Hepatic stellate cell (primary cell): ENCODE data around the gene DGKD.
A peak's percentile ranks its signal among the peaks of the same experiment; 100 is the strongest.

Experiments used
- DNase-seq: peaks from one replicate; pipeline ENCODE4 v3.0.0; 2011; ENCODE audit warnings: low spot score

The DGKD gene

GRCh38 chr2:233338812-233339368 lies 15.4 kb upstream of the DGKD start:
- no peak for DNase-seq

DNA sequence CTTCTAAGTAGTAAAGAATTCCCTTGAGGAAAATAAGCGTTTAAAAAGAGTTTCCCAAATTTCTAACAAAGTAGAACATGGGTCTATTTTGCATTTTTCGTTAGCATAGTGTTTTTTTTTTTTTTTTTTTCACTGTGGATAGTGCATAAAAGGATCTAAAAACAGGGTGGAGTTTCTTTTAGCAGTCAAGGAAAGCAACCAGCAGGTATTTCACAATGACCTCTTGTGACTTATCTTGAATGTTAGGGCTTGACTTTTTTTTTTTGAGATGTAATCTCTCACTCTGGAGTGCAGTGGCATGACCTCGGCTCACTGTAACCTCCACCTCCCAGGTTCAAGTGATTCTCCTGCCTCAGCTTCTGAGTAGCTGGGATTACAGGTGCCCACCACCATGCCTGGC lies 14.9 kb upstream of the DGKD start:
- DNase-seq = no peak

DNA sequence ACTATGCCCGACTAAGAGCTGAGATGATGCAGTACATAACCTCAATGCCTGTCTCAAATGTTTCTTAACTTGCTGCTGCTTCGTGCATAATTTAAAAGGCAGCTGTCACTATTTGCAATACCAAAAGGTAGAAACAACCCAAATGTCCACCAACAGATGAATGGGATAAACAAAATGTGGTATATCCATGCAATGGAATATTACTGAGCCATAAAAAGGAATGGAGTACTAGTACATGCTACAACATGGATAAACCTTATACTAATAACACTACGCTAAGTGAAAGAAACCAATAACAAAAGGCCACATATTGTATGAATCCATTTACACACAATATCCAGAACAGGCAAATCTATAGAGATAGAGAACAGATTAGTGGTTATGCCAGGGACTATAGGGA lies 13.0 kb upstream of the DGKD start:
- no peak for DNase-seq

DNA sequence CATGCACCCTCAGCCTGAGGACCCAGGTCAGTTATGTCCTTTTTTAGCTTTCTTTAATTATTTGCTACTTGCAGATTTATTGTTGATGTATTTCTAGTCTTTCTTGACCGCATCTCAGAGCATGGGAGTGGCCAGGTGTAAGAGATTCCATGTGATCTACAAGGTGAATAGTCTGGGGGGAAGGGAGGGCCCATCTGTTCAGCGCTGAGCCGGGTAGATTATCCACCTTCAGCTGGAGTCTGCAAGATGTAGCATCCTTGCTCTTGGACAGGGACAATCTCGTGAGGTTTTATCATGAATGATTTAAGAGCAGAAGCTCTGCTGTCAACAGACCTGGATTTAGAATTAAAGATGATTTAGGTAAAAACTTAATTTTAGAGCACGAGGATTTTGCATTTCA lies 12.0 kb upstream of the DGKD start:
- no peak for DNase-seq

- no peak for DNase-seq
Measured at GRCh38 chr2:233343171-233343705, 11.1 kb upstream of the DGKD start.

- no peak for DNase-seq
Measured at GRCh38 chr2:233346376-233346775, 7.9 kb upstream of the DGKD start.

DNA sequence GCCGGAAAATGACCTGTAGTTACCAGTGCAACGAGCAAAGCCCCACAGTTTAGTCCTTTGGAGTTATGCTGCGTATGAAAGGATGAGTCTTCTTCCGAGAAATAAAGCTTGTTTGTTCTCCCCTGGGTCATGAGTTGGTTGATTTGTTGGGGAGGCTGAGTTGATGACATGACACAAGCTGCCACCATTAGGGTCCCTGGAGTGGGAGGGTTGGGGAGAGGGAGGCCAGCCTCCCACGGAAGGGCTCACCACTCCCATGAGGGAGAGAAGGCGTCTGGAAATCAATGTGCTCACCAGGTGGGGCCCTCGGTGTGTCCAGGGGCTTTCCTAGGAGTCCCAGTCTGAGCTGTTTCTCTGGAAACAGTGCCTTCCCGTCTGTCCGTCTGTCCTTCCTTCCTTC lies 7.4 kb upstream of the DGKD start:
- DNase-seq = no peak

DNA sequence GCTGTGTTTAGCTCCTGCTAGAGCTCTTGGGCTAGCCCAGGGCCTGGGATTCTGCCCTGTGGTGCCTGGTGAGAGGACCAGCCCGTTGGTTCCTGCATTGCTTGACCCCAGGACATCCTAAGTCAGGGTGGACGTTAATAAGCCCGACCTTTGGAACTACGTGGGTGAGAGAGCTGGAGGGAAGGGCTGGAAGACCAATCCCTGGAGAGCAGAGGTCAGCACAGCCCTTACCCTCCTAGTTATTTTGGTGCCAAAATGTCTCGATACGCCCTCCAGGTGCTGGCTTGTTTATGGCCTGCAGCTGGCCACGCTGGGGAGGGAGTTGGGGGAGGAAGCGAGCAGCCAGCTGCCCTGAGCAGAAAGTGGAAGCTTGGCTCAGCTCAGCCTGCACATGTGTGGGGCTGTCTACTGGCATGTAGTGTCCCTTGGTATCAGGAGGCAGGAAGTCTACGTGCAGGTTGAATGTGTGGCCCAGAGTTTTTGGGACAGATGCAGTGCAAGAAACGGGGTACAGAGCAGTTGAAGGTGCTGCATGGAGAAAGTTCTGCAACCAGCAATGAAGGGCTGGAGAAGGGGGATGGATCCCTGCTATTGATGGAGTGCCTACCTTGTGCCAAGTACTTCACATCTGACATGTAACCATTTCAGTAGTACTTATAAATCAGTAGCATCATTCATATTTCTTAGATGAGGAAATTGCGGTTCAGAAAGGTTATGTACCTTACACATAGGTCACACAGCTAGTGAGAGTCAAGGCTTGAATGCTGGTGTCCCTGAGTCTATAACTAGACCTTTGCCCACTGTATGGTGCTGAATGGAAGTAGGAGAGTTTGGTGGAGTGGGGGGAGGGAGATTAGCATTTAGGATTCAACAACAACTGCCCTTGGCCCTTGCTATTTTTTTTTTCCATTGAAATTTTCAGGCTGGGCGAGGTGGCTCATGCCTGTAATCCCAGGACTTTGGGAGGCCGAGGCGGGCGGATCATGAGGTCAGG lies 5.0 kb upstream of the DGKD start:
- DNase-seq = no peak

DNA sequence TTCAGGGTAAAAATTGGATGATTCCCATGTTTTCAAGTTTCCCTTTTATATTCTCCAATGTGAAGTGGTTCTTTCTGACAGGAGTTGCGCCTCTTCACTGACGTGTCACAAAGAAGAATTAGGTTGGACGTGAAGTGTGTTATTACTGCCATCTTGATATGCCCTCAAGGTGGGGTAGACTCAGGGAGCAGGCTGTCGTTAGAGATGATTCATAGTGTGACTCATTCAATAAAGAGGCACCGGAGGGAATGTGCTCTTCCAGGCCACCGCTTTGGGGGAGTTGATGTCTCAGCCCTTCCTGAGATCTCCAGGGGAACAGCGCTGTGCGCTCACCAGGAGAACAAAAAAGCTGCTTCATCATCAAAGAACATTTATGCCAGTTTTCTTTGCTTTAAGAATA lies 3.6 kb upstream of the DGKD start:
- peak; percentile 94 for DNase-seq

GRCh38 chr2:233351423-233351822 lies 2.9 kb upstream of the DGKD start:
- DNase-seq = no peak

- no peak for DNase-seq
Measured at GRCh38 chr2:233352141-233352842, 2.0 kb upstream of the DGKD start.

DNA sequence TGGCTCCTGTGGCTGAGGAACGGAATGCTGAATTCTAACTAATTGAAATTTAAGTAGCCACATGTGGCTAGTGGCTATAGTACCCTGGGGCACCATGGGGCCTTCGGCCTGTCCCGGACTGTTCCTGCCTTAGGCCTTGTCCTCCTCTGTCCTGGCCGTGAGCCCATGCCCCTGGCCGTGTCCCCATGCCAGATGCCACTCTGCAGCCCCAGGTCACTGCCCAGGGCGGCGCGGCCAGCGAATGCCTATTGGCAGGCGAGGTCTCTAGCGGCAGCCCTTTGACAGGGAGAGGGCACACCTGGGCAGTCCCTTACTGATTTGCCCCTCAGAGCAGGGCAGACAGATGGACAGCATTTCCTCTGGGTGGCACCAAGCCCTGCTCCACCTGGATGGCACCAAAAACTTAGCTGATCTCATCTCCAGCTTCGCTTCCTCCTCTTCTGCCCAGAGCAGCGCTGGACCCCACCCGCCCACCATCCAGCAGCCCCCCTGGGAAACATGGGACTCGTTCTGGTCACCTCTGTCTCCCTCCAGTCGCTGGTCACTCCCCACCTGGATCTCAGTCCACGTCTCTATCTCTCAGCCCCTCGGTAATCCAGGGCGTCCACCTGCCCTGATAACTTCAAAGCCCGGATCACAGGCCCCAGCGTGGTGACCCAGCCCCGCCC lies 1.1 kb upstream of the DGKD start:
- DNase-seq = no peak

DNA sequence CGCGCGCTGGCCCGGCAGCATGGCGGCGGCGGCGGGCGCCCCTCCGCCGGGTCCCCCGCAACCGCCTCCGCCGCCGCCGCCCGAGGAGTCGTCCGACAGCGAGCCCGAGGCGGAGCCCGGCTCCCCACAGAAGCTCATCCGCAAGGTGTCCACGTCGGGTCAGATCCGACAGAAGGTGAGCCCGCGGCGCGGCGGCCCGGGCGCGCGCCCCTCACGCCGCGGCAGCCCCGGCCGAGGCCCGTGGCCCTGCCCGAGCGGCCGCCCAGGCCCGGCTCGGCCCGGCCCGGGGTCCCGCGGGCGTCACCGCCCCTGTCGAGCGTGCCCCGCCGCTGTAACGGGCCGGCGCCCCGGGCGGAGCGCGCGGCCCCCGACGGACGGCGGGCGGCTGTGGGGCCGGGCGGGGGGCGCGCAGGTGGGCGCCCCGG lies 218 bp downstream of the DGKD start:
- DNase-seq = peak; percentile 35

- DNase-seq = peak; percentile 42
Measured at GRCh38 chr2:233354971-233355574, 779 bp downstream of the DGKD start.

DNA sequence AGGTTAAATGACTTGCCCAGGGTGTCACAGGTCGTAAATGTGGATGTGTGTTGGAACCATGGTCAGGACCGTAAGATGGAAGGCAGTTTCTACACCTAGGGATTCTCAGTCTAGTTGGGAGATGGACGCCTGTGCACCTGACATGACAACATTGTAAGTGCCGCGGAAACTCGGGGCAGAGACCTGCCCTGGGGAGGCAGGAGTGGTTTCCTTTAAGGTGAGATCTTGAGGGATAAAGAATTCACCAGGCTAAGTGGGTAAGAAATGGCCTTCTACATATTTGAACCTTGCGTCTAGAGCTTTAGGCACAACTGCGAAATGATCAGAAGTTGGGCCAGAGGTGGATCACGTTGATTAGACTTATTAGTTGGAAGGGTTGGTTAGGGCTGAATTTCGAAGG lies 1.6 kb downstream of the DGKD start:
- DNase-seq = no peak

DNA sequence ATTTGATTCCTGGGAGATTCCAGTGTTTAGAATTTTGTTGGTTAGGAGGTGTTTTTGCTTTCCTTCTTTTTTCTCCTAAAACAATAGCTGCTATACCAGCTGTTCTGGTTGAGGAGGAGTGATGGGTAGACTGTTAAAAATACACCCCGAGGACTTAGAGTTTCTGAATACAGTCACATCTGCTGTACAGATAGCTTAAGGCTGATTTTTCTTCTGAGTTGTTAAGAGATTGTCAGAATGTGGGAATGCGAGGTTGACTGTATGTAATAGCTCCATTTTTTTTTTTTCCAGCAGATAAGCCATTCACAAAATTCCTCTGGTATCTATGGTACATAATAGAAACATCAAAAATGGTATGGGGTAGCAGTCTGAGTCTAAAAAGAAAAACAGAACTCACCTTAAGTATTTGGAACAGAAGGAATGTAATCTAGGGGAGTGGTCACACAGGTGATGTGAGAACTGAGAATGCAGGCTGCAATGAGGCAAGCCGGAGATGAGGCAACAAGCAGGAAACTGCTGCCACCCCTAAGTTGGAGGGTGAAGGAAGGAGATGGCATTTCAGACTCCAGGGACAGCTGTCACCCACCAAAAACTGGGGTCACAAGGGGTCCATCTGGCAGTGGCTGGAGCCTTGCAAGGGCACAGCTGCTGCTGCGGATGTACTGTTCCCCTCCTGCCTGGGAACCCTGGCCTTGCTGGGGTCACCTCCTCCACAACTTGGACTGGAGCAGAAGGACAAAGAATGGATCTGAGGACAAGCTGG lies 2.4 kb downstream of the DGKD start:
- no peak for DNase-seq

DNA sequence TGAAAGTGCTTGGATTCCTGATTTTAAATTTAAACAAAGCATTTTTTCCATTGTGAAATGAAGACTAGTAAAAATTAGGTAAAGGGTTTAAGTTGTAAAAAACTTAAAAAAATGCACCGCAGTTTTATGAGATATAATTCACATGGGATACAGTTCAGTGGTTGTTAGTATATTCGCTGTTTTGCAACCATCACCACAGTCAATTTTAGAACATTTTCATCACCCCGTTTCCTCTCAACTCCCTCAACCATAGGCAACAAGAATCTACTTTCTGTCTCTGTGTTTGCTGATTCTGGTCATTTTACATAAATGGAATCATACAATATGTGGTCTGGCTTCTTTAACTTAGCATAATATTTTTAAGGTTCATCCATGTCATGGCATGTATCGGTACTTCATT lies 4.0 kb downstream of the DGKD start:
- DNase-seq = no peak

DNA sequence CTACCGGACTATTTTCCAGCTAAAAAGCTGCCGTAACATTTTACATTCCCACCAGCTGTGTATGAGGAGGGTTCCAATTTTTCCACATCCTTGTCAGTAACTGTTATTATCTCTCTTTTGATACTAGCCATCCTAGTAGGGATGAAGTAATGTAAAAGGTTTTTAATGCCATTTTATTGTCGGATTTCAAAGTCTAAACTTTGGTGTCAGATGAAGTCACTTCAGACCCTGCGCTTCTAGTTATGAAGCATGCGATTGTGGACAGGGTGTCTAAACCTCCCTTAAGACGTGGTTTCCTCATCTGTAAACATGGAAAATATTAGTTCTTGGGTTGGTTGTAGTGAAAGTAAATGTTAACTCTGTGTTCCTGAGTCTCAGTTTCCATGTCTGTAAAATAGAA lies 4.7 kb downstream of the DGKD start:
- no peak for DNase-seq

- DNase-seq = no peak
Measured at GRCh38 chr2:233359823-233360222, 5.5 kb downstream of the DGKD start.

DNA sequence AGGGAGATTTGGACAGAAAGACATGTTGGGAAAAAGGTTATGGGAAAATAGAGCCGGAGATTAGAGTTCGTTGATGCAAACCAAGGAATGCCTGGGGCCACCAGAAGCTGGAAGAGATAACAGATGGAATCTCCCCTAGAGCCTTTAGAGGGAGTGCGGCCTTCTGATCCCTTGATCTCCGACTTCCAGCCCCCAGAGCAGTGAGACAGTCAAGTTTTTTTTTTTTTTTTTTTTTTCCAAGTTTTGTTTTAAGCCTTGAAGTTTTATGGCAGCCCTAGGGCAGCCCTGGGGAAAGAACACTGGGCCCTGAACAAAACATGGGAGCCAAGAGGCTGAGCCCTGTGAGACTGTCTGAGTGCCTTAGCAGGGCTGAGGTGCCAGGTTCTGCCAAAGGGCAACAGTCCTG lies 6.5 kb downstream of the DGKD start:
- DNase-seq = no peak

DNA sequence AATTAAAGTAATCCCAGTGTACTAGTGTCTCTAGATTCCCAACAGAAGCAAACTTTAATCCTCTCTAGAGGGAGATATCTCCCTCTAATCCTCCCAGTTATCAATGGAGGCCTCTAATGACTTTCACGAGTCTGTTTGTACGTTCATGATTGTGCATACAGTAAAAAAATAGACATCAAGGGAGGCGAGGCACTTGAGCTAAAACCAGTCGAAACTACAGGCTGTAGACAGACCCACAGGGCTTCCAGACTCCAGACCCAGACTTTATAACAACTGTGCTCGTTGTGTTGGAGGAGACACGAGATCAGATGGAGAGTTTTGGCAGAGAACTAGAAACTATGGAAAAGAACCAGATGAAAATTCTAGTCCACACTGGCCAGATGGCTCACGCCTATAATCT lies 7.0 kb downstream of the DGKD start:
- no peak for DNase-seq
